ENCODE data around the gene LRRC63. TPM values are rescaled to one million over a fixed set of nuclear protein-coding genes. Genes with fewer than 3 reads are reported as not detected.

The LRRC63 gene
- total and polyA plus RNA-seq, 9 donors: 0.04 to 0.17 (median 0.08) TPM; not detected in 3

GRCh38 chr13:46179969-46180763 lies 31.6 kb upstream of the LRRC63 start:
- H3K36me3 ChIP-seq (ENCODE audit: control insufficient read depth, insufficient read depth, low read length): no peaks in the 10 kb centered on the region
- WGBS (ENCODE audit: insufficient coverage): no CpG with 5 or more reads among the region's 5 CpGs
- no peak overlapping the region for H3K27ac ChIP-seq (ENCODE audit: low read length)
- no peaks in the 10 kb centered on the region for H3K4me1 ChIP-seq (ENCODE audit: control insufficient read depth, insufficient read depth, low read length)
- H3K4me3 ChIP-seq (ENCODE audit: low read length): peak overlapping the region; percentile 11
- no peaks in the 10 kb centered on the region for H3K27me3 ChIP-seq (ENCODE audit: control insufficient read depth, insufficient read depth, low read length)
- DNase-seq: no peak
- H3K9me3 ChIP-seq (replicated peaks; ENCODE audit: control insufficient read depth, low read depth, low read length): no peaks in the 10 kb centered on the region

GRCh38 chr13:46181377-46181839 lies 30.3 kb upstream of the LRRC63 start:
- peak overlapping the region; percentile 9 for H3K27ac ChIP-seq (ENCODE audit: low read length)
- WGBS (ENCODE audit: insufficient coverage): no CpG with 5 or more reads among the region's 5 CpGs
- H3K4me1 ChIP-seq (ENCODE audit: control insufficient read depth, insufficient read depth, low read length): no peaks in the 10 kb centered on the region
- no peak for DNase-seq
- no peaks in the 10 kb centered on the region for H3K27me3 ChIP-seq (ENCODE audit: control insufficient read depth, insufficient read depth, low read length)
- no peaks in the 10 kb centered on the region for H3K9me3 ChIP-seq (replicated peaks; ENCODE audit: control insufficient read depth, low read depth, low read length)
- H3K36me3 ChIP-seq (ENCODE audit: control insufficient read depth, insufficient read depth, low read length): no peaks in the 10 kb centered on the region
- H3K4me3 ChIP-seq (ENCODE audit: low read length): peak overlapping the region; percentile 31

- H3K9me3 ChIP-seq (replicated peaks; ENCODE audit: control insufficient read depth, low read depth, low read length): no peaks in the 10 kb centered on the region
- peak within 1 kb of the TSS; percentile 9 for H3K27ac ChIP-seq (ENCODE audit: low read length)
- peak; percentile 42 for DNase-seq
- no peaks in the 10 kb centered on the region for H3K27me3 ChIP-seq (ENCODE audit: control insufficient read depth, insufficient read depth, low read length)
- 80% methylated on average over 4 of the region's 8 CpGs for WGBS (ENCODE audit: insufficient coverage)
- peak within 1 kb of the TSS; percentile 31 for H3K4me3 ChIP-seq (ENCODE audit: low read length)
- H3K36me3 ChIP-seq (ENCODE audit: control insufficient read depth, insufficient read depth, low read length): no peaks in the 10 kb centered on the region
- no peaks in the 10 kb centered on the region for H3K4me1 ChIP-seq (ENCODE audit: control insufficient read depth, insufficient read depth, low read length)
Observed at GRCh38 chr13:46181840-46182490, 29.8 kb upstream of the LRRC63 start, which contains the start of gene LCP1. Gene LCP1 (minus strand): TSS chr13:46182177. CDS start chr13:46159662, 22,515 bp downstream.

GRCh38 chr13:46182491-46182877 lies 29.2 kb upstream of the LRRC63 start:
- no CpG with 5 or more reads among the region's 2 CpGs for WGBS (ENCODE audit: insufficient coverage)
- no peaks in the 10 kb centered on the region for H3K36me3 ChIP-seq (ENCODE audit: control insufficient read depth, insufficient read depth, low read length)
- no peaks in the 10 kb centered on the region for H3K9me3 ChIP-seq (replicated peaks; ENCODE audit: control insufficient read depth, low read depth, low read length)
- H3K4me3 ChIP-seq (ENCODE audit: low read length): no peak overlapping the region
- no peak for DNase-seq
- H3K4me1 ChIP-seq (ENCODE audit: control insufficient read depth, insufficient read depth, low read length): no peaks in the 10 kb centered on the region
- no peaks in the 10 kb centered on the region for H3K27me3 ChIP-seq (ENCODE audit: control insufficient read depth, insufficient read depth, low read length)
- H3K27ac ChIP-seq (ENCODE audit: low read length): no peak overlapping the region

DNA sequence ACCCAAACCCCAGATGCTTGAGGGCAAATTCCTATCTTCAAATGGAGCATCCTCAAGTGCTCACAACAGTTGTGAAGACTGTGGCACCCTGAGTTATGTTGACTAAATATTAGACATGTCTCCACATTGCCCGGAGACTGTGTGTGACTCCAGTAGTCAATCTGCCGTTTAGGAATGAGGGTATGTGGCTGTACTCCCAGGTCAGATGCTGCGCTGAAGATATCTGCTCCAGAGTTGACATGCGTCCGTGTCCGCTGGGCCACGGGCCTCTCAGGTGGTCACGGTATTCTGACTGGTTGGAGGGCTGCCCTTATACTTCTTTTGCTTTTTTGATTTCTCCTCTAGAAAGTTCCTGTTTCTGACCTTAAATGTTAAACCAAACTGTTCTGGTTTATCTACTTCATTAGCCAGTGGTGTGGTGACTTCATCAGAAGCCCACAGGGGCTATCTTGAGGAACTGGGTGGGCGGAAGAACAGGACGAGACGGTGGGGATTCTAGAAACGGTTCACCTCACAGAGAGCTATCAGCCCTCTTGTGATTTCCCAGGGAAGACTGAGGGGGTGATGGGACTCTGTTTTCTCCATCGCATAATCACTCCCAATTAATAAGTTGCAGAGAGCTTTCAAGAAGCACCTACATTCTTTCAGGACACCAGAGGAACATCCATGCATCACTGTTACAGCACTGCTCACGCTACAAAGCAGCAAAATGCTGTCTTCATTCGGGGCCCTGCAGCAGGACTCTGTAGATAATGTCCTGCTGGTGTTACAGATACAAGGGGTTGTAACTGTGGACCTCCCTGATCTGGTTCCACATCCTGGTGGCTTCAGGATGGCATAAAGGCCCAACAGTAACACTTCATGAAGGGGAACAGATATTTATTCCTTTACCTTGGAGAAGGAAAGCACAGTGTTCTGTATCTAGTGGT lies 28.4 kb upstream of the LRRC63 start:
- 77% methylated on average over 7 of the region's 15 CpGs for WGBS (ENCODE audit: insufficient coverage)
- Histone ChIP-seq H3K36me3 (ENCODE audit: control insufficient read depth, insufficient read depth, low read length) (no peaks in the 10 kb centered on the region), H3K4me3 (ENCODE audit: low read length) (no peak overlapping the region), H3K27ac (ENCODE audit: low read length) (no peak overlapping the region), H3K4me1 (ENCODE audit: control insufficient read depth, insufficient read depth, low read length) (no peaks in the 10 kb centered on the region), H3K9me3 (replicated peaks; ENCODE audit: control insufficient read depth, low read depth, low read length) (no peaks in the 10 kb centered on the region), H3K27me3 (ENCODE audit: control insufficient read depth, insufficient read depth, low read length) (no peaks in the 10 kb centered on the region)
- no peak for DNase-seq

DNA sequence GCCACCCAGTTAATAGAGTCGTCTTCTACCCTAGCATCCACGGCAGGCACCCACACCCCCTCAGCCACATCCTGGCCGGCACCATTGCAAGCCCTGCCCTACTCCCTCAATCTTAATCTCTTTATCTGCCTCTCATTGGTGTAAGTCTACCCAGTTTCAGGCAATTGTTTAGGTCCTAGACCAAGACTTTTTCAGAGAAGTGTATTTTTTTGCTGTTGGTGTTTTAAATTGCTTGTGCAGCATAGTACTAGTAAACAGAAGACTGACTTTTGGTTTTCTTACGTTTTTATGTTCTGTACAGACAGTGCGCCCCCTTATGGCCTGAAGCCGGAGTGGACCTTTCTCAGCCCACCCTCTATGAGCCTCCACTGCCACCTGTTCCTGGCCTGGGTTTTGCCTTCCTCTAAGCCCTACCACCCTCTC lies 27.4 kb upstream of the LRRC63 start:
- H3K4me3 ChIP-seq (ENCODE audit: low read length): no peak overlapping the region

GRCh38 chr13:46185634-46186033 lies 26.1 kb upstream of the LRRC63 start:
- WGBS (ENCODE audit: insufficient coverage): no CpG with 5 or more reads among the region's 4 CpGs
- H3K27me3 ChIP-seq (ENCODE audit: control insufficient read depth, insufficient read depth, low read length): no peaks in the 10 kb centered on the region
- H3K4me3 ChIP-seq (ENCODE audit: low read length): no peak overlapping the region
- no peak for DNase-seq
- no peak overlapping the region for H3K27ac ChIP-seq (ENCODE audit: low read length)
- H3K36me3 ChIP-seq (ENCODE audit: control insufficient read depth, insufficient read depth, low read length): no peaks in the 10 kb centered on the region
- H3K9me3 ChIP-seq (replicated peaks; ENCODE audit: control insufficient read depth, low read depth, low read length): no peaks in the 10 kb centered on the region
- no peaks in the 10 kb centered on the region for H3K4me1 ChIP-seq (ENCODE audit: control insufficient read depth, insufficient read depth, low read length)

More for the DNA sequence above, 27.4 kb upstream of the LRRC63 start:
- Histone ChIP-seq H3K27me3 (ENCODE audit: control insufficient read depth, insufficient read depth, low read length) (no peaks in the 10 kb centered on the region), H3K36me3 (ENCODE audit: control insufficient read depth, insufficient read depth, low read length) (no peaks in the 10 kb centered on the region), H3K27ac (ENCODE audit: low read length) (no peak overlapping the region), H3K4me1 (ENCODE audit: control insufficient read depth, insufficient read depth, low read length) (no peaks in the 10 kb centered on the region), H3K9me3 (replicated peaks; ENCODE audit: control insufficient read depth, low read depth, low read length) (no peaks in the 10 kb centered on the region)
- WGBS (ENCODE audit: insufficient coverage): 40% methylated on average over 5 of the region's 6 CpGs
- DNase-seq: no peak

DNA sequence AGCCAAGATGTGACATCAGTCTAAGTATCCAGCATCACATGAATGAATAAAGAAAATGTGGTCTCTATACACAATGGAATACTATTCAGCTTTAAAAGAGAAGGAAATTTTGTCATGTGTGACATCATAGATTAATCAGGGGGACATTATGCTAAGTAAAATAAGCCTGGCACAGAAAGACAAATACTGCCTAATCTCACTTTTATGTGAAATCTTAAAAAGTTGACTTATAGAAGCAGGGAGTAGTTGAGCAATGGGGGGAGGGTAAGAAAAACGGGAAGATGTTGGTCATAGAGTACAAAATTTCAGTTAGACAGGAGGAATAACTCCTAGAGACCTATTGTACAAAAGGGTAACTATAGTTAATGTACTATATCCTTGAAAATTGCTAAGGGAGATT lies 19.3 kb upstream of the LRRC63 start:
- no peaks in the 10 kb centered on the region for H3K4me1 ChIP-seq (ENCODE audit: control insufficient read depth, insufficient read depth, low read length)
- H3K27ac ChIP-seq (ENCODE audit: low read length): no peak overlapping the region
- H3K36me3 ChIP-seq (ENCODE audit: control insufficient read depth, insufficient read depth, low read length): no peaks in the 10 kb centered on the region
- no peaks in the 10 kb centered on the region for H3K27me3 ChIP-seq (ENCODE audit: control insufficient read depth, insufficient read depth, low read length)
- no peak for DNase-seq
- H3K4me3 ChIP-seq (ENCODE audit: low read length): no peak overlapping the region
- 20% methylated on average over 1 of the region's 1 CpG for WGBS (ENCODE audit: insufficient coverage)
- no peaks in the 10 kb centered on the region for H3K9me3 ChIP-seq (replicated peaks; ENCODE audit: control insufficient read depth, low read depth, low read length)

- H3K4me3 ChIP-seq (ENCODE audit: low read length): no peak overlapping the region
- no CpG with 5 or more reads among the region's 1 CpG for WGBS (ENCODE audit: insufficient coverage)
- DNase-seq: peak; percentile 25
- no peaks in the 10 kb centered on the region for H3K4me1 ChIP-seq (ENCODE audit: control insufficient read depth, insufficient read depth, low read length)
- H3K27me3 ChIP-seq (ENCODE audit: control insufficient read depth, insufficient read depth, low read length): no peaks in the 10 kb centered on the region
- H3K9me3 ChIP-seq (replicated peaks; ENCODE audit: control insufficient read depth, low read depth, low read length): no peaks in the 10 kb centered on the region
- no peak overlapping the region for H3K27ac ChIP-seq (ENCODE audit: low read length)
- H3K36me3 ChIP-seq (ENCODE audit: control insufficient read depth, insufficient read depth, low read length): no peaks in the 10 kb centered on the region
Observed at GRCh38 chr13:46195016-46195415, 16.7 kb upstream of the LRRC63 start.

Data from muscle of leg (tissue), 11 donors.